B cell (primary cell): ENCODE results near the gene BUB1.

Source experiments
- CTCF ChIP-seq: fragments of 200-600 bp; IDR thresholded peaks from one replicate; pipeline ENCODE4 v1.8.0; 2022; ENCODE audit warnings: antibody characterized with exemption, mild to moderate bottlenecking
- EZH2 ChIP-seq: IDR thresholded peaks from 2 replicates; pipeline ENCODE4 v1.6.1; 2012; ENCODE audit warnings: borderline replicate concordance, low read depth, mild to moderate bottlenecking, moderate library complexity, low read length; ENCODE audit not compliant: insufficient read depth, poor library complexity, severe bottlenecking

GRCh38 chr2:110726285-110726684, 48.4 kb upstream of the BUB1 start:
- TF ChIP-seq CTCF (no peak), EZH2 (no peak)
